Liver (tissue), 3 donors: Measurements from ENCODE around the gene ACSF2.

Experiments used
- ATF3 ChIP-seq: IDR thresholded peaks from 2 replicates; pipeline ENCODE4 v1.6.1; 2016; ENCODE audit warnings: antibody characterized with exemption
- CTCF ChIP-seq: fragments of 150-350 bp; IDR thresholded peaks from 2 replicates; pipeline ENCODE4 v1.5.1; 2017; ENCODE audit warnings: improper control_type of control experiment, low read depth, low read length; ENCODE audit not compliant: missing input control
- GABPA ChIP-seq, 2 donors: IDR thresholded peaks in 1 of 2; conservative IDR thresholded peaks in 1 of 2; 2 replicates each; pipeline ENCODE4 v1.6.1; 2016; ENCODE audit warnings: antibody characterized with exemption in 2 of 2, mild to moderate bottlenecking in 1 of 2, moderate library complexity in 1 of 2
- RAD21 ChIP-seq, 2 donors: IDR thresholded peaks; 2 replicates each; pipeline ENCODE4 v1.6.1; 2016; ENCODE audit warnings: antibody characterized with exemption in 2 of 2, mild to moderate bottlenecking in 2 of 2
- REST ChIP-seq: IDR thresholded peaks from 2 replicates; pipeline ENCODE4 v1.6.1; 2016; ENCODE audit warnings: antibody characterized with exemption, mild to moderate bottlenecking
- RXRA ChIP-seq, 2 donors: IDR thresholded peaks; 2 replicates each; pipeline ENCODE4 v1.6.1; 2017 to 2018; ENCODE audit warnings: antibody characterized with exemption in 2 of 2, mild to moderate bottlenecking in 1 of 2
- TAF1 ChIP-seq: conservative IDR thresholded peaks from 2 replicates; pipeline ENCODE4 v1.6.1; 2016; ENCODE audit warnings: antibody characterized with exemption, mild to moderate bottlenecking
- ZBTB33 ChIP-seq: IDR thresholded peaks from 2 replicates; pipeline ENCODE4 v1.6.1; 2016; ENCODE audit warnings: antibody characterized with exemption
- donor health status: healthy.
- donor health status: healthy.

GRCh38 chr17:50457621-50458020 lies 31.6 kb downstream of the ACSF2 start:
- no peak for TF ChIP-seq REST
- no peak for TF ChIP-seq ATF3
- TF ChIP-seq CTCF = no peak
- no peak for TF ChIP-seq RAD21 (IDR thresholded peaks at IDR 0.05)
- TF ChIP-seq GABPA (IDR thresholded peaks at IDR 0.05 in 1 of 2, conservative IDR thresholded peaks at IDR 0.05 in 1 of 2) = no peak
- no peak for TF ChIP-seq ZBTB33
- TF ChIP-seq TAF1 = no peak
- no peak for TF ChIP-seq RXRA (IDR thresholded peaks at IDR 0.05)
